GM23338 (cell line): Measurements from ENCODE around the gene GLMN. TPM values are rescaled to one million over a fixed set of nuclear protein-coding genes. Genes with fewer than 3 reads are reported as not detected.

ENCODE experiments used
- ATAC-seq: fragments of 200-7000 bp; cut with Tn5 transposase; 3 replicates; pipeline ENCODE4 v1.9.1; 2020
- DNase-seq: peaks from one replicate; pipeline ENCODE4 v3.0.0-alpha.2; 2015; ENCODE audit warnings: low spot score
- H2AFZ ChIP-seq: fragments of 200-600 bp; sonication (generic); 2 replicates; pipeline ENCODE4 v1.8.0; 2016; ENCODE audit warnings: antibody characterized with exemption, mild to moderate bottlenecking, moderate library complexity
- H3F3A ChIP-seq: fragments of 200-600 bp; sonication (generic); replicated peaks from 2 replicates; pipeline ENCODE4 v1.8.0; 2017; ENCODE audit warnings: antibody characterized with exemption, mixed run types, low read depth
- H3K27ac ChIP-seq: fragments of 200-600 bp; sonication (generic); 2 replicates; pipeline ENCODE4 v1.6.1; 2016; ENCODE audit warnings: low read depth
- H3K27me3 ChIP-seq: fragments of 200-600 bp; sonication (generic); 2 replicates; pipeline ENCODE4 v1.8.0; 2016; ENCODE audit warnings: mild to moderate bottlenecking, mixed run types, moderate library complexity; ENCODE audit not compliant: insufficient read depth
- H3K36me3 ChIP-seq: fragments of 200-600 bp; sonication (generic); 2 replicates; pipeline ENCODE4 v1.8.0; 2016; ENCODE audit warnings: mild to moderate bottlenecking; ENCODE audit not compliant: insufficient read depth
- H3K4me1 ChIP-seq: fragments of 200-600 bp; sonication (generic); 2 replicates; pipeline ENCODE4 v1.8.0; 2016; ENCODE audit warnings: mild to moderate bottlenecking, moderate library complexity; ENCODE audit not compliant: insufficient read depth
- H3K4me2 ChIP-seq: fragments of 200-600 bp; sonication (generic); 2 replicates; pipeline ENCODE4 v1.7.1; 2017; ENCODE audit warnings: mixed run types
- H3K4me3 ChIP-seq: fragments of 200-600 bp; sonication (generic); 2 replicates; pipeline ENCODE4 v1.6.1; 2016; ENCODE audit warnings: mixed run types
- H3K79me2 ChIP-seq: fragments of 200-600 bp; sonication (generic); replicated peaks from 2 replicates; pipeline ENCODE4 v1.8.0; 2017; ENCODE audit warnings: mild to moderate bottlenecking; ENCODE audit not compliant: insufficient read depth
- H3K9me2 ChIP-seq: fragments of 200-600 bp; sonication (generic); 2 replicates; pipeline ENCODE4 v1.8.0; 2017; ENCODE audit not compliant: insufficient read depth
- H4K20me1 ChIP-seq: fragments of 200-600 bp; sonication (generic); replicated peaks from 2 replicates; pipeline ENCODE4 v1.8.0; 2017; ENCODE audit warnings: mild to moderate bottlenecking; ENCODE audit not compliant: insufficient read depth
- H3K27ac Mint-ChIP-seq: 2 replicates; pipeline ENCODE4 v1.8.0; 2020; ENCODE audit warnings: inconsistent platforms, mild to moderate bottlenecking, moderate library complexity, mixed read lengths
- H3K27me3 Mint-ChIP-seq: 3 replicates; pipeline ENCODE4 v1.8.0; 2022; ENCODE audit warnings: low read depth, mild to moderate bottlenecking, moderate library complexity, mixed read lengths, inconsistent platforms; ENCODE audit not compliant: insufficient read depth, poor library complexity
- H3K36me3 Mint-ChIP-seq: 3 replicates; pipeline ENCODE4 v1.8.0; 2021; ENCODE audit warnings: low read depth, mild to moderate bottlenecking, inconsistent platforms, moderate library complexity, mixed read lengths
- H3K4me1 Mint-ChIP-seq: 3 replicates; pipeline ENCODE4 v1.8.0; 2020; ENCODE audit warnings: mild to moderate bottlenecking, inconsistent platforms, mixed read lengths
- H3K4me3 Mint-ChIP-seq: 3 replicates; pipeline ENCODE4 v1.8.0; 2021; ENCODE audit warnings: moderate library complexity, mild to moderate bottlenecking, inconsistent platforms, mixed read lengths
- H3K9me3 Mint-ChIP-seq: 3 replicates; pipeline ENCODE4 v1.8.0; 2020; ENCODE audit warnings: moderate library complexity, mild to moderate bottlenecking, inconsistent platforms, mixed read lengths
- CTCF ChIP-seq, 2 experiments: fragments of 200-600 bp in 1 of 2; sonication (generic) in 1 of 2; conservative IDR thresholded peaks; 2 replicates each; pipeline versions ENCODE4 v1.5.1 to v1.6.1; 2016 to 2017; ENCODE audit warnings: antibody characterized with exemption in 2 of 2, low read depth in 2 of 2, mild to moderate bottlenecking in 2 of 2, moderate library complexity in 1 of 2
- JUNB ChIP-seq: IDR thresholded peaks from one replicate; pipeline ENCODE4 v1.6.1; 2016; ENCODE audit warnings: antibody characterized with exemption; ENCODE audit not compliant: unreplicated experiment
- POLR2AphosphoS5 ChIP-seq: IDR thresholded peaks from 2 replicates; pipeline ENCODE4 v1.6.1; 2016; ENCODE audit warnings: antibody characterized with exemption, low read depth
- ZNF331 ChIP-seq: fragments of 250-450 bp; sonication (Bioruptor Pico); IDR thresholded peaks from 2 replicates; pipeline ENCODE4 v1.5.0; 2020; ENCODE audit warnings: low read depth, mild to moderate bottlenecking, moderate library complexity
- polyA plus RNA-seq: library from polyadenylated mRNA; unstranded; fragments of >200 nt; fragmentation: Nextera tagmentation; extraction: Ambion mirVana; gene quantifications from 2 replicates; pipeline ENCODE4 v1.2.1, GENCODE V29; 2016
- total RNA-seq: library from RNA; depleted of rRNA; stranded (reverse); fragments of >200 nt; shearing (Covaris generic); gene quantifications from 2 replicates; pipeline ENCODE4 v1.2.3, GENCODE V29; 2014

Gene GLMN
- total and polyA plus RNA-seq, 2 experiments from 2014 or later, result 36.8 to 49.9 TPM

GRCh38 chr1:92317836-92318493 is 19.2 kb upstream of the GLMN start:
- no peaks in the 10 kb centered on the region for H3K27me3 ChIP-seq
- H2AFZ ChIP-seq, result no peak overlapping the region
- 0 out of 3 replicates have a peak, but pooled peaks cover 3% of the 10 kb centered on the region for H3K36me3 Mint-ChIP-seq
- no peak for TF ChIP-seq POLR2AphosphoS5
- no peak for TF ChIP-seq ZNF331
- TF ChIP-seq CTCF (conservative IDR thresholded peaks at IDR 0.05; ENCODE audit: low read depth in 2 of 2), result no peak
- no peaks in the 10 kb centered on the region for H3K4me1 ChIP-seq
- DNase-seq (no peak), ATAC-seq (no peak)
- peaks cover 2% of the 10 kb centered on the region for H3K27me3 Mint-ChIP-seq
- no peaks in the 10 kb centered on the region for H3K9me2 ChIP-seq
- no peaks in the 10 kb centered on the region for H3K79me2 ChIP-seq
- no peaks in the 10 kb centered on the region for H3K4me1 Mint-ChIP-seq
- H3F3A ChIP-seq, result no peaks in the 10 kb centered on the region
- H3K4me3 Mint-ChIP-seq, result no peak overlapping the region
- no peak overlapping the region for H3K4me3 ChIP-seq
- H3K27ac Mint-ChIP-seq, result no peak overlapping the region
- no peaks in the 10 kb centered on the region for H3K36me3 ChIP-seq
- no peaks in the 10 kb centered on the region; the same call in 2 of the 3 replicates for H3K9me3 Mint-ChIP-seq
- H4K20me1 ChIP-seq, result no peaks in the 10 kb centered on the region
- H3K27ac ChIP-seq, result no peak overlapping the region
- H3K4me2 ChIP-seq, result no peak overlapping the region

GRCh38 chr1:92315766-92316599 is 17.2 kb upstream of the GLMN start:
- no peak overlapping the region for H3K4me3 Mint-ChIP-seq
- Histone ChIP-seq H3K79me2 (no peaks in the 10 kb centered on the region), H2AFZ (no peak overlapping the region), H3K4me3 (no peak overlapping the region), H3F3A (no peaks in the 10 kb centered on the region), H3K27ac (no peak overlapping the region), H3K9me2 (no peaks in the 10 kb centered on the region), H3K36me3 (no peaks in the 10 kb centered on the region), H3K27me3 (no peaks in the 10 kb centered on the region), H3K4me2 (no peak overlapping the region), H4K20me1 (no peaks in the 10 kb centered on the region), H3K4me1 (no peaks in the 10 kb centered on the region)
- TF ChIP-seq JUNB (no peak), CTCF (conservative IDR thresholded peaks at IDR 0.05; ENCODE audit: low read depth in 2 of 2) (0 out of 4 replicates have a peak, but pooled peaks of 1 of the 2 experiments have one; percentile 17)
- no peak for DNase-seq
- no peaks in the 10 kb centered on the region for H3K4me1 Mint-ChIP-seq
- H3K27ac Mint-ChIP-seq, result no peak overlapping the region
- peaks cover 2% of the 10 kb centered on the region for H3K27me3 Mint-ChIP-seq
- no peak for ATAC-seq
- H3K9me3 Mint-ChIP-seq, result no peaks in the 10 kb centered on the region; the same call in 2 of the 3 replicates
- H3K36me3 Mint-ChIP-seq, result 0 out of 3 replicates have a peak, but pooled peaks cover 3% of the 10 kb centered on the region
